GDM1 (cell line): ENCODE data around the gene PATL1.

Experiments used
- DNase-seq: peaks from one replicate; lab custom pipeline; 2025; lab: John Stamatoyannopoulos, UW

The PATL1 gene

GRCh38 chr11:59614277-59615119 lies 54.3 kb downstream of the PATL1 start:
- DNase-seq: no peak

DNA sequence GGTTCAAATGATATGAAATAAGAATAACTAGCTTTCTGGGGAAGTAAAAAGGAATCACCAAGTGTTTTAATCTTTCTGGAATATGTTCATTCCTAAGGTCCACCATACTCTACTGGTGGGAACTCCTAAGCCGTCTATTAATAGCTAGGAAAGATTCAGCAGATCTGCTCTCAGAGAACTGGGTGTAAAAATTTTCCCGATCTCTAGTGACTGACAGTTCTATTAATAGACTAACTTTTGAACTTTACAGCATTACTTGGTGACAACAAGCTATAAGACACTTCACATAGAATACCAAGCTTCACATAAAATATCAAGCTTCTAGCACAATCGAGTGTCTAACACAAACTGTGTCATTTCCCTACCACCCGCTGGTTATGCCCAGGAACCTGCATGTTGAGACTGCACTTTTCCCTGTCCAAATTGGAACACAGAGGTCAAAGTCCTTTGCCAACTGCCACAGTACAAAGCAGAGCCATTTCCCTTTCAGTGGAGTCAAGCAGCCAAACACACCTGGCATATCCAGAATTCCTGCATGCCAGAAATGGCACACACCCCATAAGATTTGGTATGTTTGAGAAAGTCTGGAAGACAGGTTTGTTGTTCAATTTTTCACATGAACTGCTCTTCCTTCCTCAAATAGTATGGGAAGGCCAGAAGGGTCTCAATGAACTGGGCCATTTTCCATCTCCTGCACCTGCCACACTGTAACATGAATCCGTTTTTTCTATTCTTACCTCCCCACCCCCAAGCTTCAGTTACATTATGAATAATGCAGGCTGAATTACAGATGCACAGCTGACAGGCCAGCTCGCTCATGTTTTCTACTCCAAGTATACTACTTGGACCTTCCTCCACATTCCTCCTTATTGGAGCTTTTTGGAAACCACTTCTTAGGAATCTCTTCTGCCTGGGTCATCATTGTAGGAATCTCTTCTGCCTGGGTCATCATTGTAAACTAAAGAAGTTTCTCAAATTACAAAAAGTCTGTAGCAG lies 57.0 kb downstream of the PATL1 start:
- DNase-seq: no peak

DNA sequence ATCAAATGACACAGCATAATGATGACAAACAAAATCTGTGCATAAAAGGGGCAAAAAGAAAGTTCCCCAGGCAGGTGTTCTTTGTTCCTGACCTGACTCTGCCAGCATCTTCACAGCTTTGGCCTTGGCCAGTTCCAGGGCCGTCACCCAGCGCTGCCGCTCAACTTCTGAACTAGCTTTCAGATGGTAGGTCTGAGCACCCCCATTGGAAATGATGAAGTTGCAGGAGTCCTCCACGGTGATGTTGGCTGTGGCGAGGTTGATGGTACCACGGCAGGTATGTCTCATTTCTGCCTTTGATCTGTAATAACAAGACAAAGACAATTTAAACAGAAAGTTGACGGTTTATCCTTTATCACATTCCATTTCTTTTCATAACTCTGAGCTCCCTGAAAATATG lies 58.5 kb downstream of the PATL1 start:
- DNase-seq: no peak

- DNase-seq: no peak
These were observed 61.0 kb downstream of the PATL1 start for GRCh38 chr11:59607703-59608454.

GRCh38 chr11:59602432-59602831 lies 66.4 kb downstream of the PATL1 start:
- DNase-seq: no peak

- DNase-seq: no peak
These were observed 67.0 kb downstream of the PATL1 start for GRCh38 chr11:59601788-59602187.

GRCh38 chr11:59600636-59601035 lies 68.2 kb downstream of the PATL1 start:
- no peak for DNase-seq

DNA sequence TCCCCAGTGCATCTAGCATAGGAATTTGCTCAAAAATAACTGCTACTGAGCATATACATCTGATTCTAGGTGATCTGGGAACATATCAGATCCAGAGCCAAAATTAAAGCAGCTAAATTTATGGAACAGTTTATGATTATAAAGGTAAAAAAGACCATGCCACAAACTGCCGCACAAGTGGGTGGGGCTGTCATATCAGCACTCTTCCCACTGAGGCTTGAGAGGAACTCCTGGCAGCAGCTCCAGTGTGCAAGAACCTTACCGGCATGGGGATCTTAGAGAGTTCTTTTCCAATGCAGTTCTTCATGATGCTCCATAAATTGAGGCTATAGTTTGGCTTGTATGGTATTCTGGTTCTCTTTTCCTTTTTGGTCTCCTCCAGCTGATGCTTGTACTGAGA lies 68.6 kb downstream of the PATL1 start:
- DNase-seq: no peak

GRCh38 chr11:59598961-59599360 lies 69.9 kb downstream of the PATL1 start:
- no peak for DNase-seq
